Adrenal gland (tissue), 5 donors: ENCODE data around the gene CBX7.

Experiments used
- CTCF ChIP-seq, 6 experiments: fragments of 450-650 bp in 4 of 6; fragments of 200-600 bp in 2 of 6; sonication (generic) in 1 of 6; IDR thresholded peaks; 1 replicate in 5 of 6; 2 replicates in 1 of 6; pipeline versions ENCODE4 v1.5.1 to v1.8.0; 2016 to 2021; ENCODE audit warnings: antibody characterized with exemption in 6 of 6, mild to moderate bottlenecking in 2 of 6, moderate library complexity in 1 of 6
- POLR2A ChIP-seq, 2 donors: fragments of 450-650 bp; IDR thresholded peaks; one replicate each; pipeline ENCODE4 v1.6.1; 2017; ENCODE audit warnings: antibody characterized with exemption in 2 of 2, mild to moderate bottlenecking in 2 of 2, moderate library complexity in 1 of 2
- donor health status: DM: no; HTN: no; CAD: no.

GRCh38 chr22:39148026-39148726 is 4.3 kb downstream of the CBX7 start:
- TF ChIP-seq CTCF (IDR thresholded peaks at IDR 0.05) (no peak), POLR2A (IDR thresholded peaks at IDR 0.05) (no peak)
